ENCODE data around the gene C19orf53.

The C19orf53 gene

DNA sequence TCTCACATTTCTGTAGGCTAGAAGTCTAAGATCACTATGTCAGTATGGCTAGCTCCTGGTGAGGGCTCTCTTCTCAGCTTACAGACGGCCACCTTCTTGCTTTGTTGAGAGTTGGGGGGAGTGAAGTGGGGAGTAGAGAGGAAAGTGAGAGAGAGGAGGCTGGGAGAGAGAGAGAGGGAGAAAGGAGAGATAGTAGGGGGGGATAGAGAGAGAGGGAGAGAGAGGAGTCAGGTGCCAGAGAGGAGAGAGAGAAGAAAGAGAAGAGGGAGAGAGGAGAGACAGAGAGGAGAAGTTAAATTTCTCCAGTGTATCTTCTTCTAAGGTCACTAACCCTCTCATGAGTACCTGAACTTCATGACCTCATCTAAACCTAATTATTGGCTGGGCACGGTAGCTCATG, 49.6 kb downstream of the C19orf53 start:
- Mint-ChIP-seq H3K9me3 (no peaks in the 10 kb centered on the region), H3K4me1 (ENCODE audit: low read depth) (no peaks in the 10 kb centered on the region), H3K27me3 (no peaks in the 10 kb centered on the region), H3K27ac (peak overlapping the region; percentile 24), H3K4me3 (no peak overlapping the region), H3K36me3 (ENCODE audit: low read depth) (peaks cover 6% of the 10 kb centered on the region)

DNA sequence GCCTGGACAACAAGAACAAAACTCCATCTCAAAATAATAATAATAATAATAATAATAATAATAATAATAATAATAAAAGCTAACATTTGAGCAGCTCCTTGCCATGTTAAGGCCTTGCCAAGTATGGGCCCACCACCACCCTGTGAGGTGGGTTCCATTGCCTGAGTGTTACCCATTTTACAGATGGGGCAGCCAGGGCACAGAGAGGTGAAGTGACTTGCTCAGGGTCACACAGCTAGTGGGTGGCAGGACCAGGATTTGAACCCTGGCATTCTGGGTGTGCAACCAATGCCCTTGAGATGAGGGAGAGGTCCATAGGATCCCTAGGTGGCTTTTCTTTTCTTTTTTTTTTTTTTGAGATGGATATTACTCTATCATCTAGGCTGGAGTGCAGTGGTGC, 50.4 kb downstream of the C19orf53 start:
- Mint-ChIP-seq H3K9me3 (no peaks in the 10 kb centered on the region), H3K4me3 (no peak overlapping the region), H3K27ac (no peak overlapping the region), H3K27me3 (no peaks in the 10 kb centered on the region), H3K36me3 (ENCODE audit: low read depth) (peaks cover 6% of the 10 kb centered on the region), H3K4me1 (ENCODE audit: low read depth) (no peaks in the 10 kb centered on the region)

DNA sequence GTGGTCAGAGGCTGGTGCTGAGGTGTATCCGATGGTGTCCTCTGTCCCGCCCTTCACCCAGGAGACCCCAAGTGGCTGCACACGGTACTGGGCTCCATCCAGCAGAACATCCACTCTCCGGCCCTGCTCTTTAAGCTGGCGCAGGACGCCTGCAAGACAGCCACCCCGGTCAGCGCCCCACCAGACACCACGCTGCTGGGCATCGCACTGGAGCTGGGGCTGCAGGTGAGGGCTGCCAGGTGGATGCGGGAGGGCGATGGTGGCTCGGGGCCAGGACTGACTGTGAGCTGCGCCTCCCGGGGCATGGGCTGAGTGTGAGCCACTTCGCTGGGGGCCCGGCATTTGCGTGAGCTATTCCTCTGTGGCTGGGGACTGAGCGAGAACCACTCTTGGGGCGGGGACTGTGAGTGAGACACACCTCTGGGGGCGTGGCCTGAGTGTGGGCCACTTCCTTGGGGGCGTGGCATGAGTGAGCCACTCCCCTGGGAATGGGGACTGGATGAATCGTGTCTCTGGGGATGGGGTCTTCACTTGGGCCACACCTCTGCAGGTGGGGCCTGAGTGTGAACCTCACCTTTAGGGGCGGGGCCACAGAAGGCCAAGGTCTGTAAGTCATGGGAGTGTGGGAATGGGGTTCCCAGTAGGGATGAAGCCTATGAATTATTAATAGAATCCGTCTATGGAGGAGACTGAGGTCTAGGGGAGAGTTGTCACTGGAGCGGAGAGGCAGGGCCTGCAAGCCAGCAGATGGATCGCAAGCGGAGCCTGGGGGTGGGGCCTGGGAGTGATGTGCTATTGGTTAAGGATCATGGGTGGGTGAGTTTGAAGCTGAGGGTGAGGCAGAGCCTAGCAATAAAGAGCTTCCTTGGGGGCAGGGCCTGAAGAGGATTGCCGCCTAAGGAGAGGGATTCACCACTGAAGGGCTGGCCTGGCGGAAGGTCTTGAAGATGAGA, 51.5 kb downstream of the C19orf53 start:
- Mint-ChIP-seq H3K9me3 (no peaks in the 10 kb centered on the region), H3K4me1 (ENCODE audit: low read depth) (no peaks in the 10 kb centered on the region), H3K4me3 (no peak overlapping the region), H3K36me3 (ENCODE audit: low read depth) (peaks cover 8% of the 10 kb centered on the region), H3K27me3 (no peaks in the 10 kb centered on the region), H3K27ac (no peak overlapping the region)

DNA sequence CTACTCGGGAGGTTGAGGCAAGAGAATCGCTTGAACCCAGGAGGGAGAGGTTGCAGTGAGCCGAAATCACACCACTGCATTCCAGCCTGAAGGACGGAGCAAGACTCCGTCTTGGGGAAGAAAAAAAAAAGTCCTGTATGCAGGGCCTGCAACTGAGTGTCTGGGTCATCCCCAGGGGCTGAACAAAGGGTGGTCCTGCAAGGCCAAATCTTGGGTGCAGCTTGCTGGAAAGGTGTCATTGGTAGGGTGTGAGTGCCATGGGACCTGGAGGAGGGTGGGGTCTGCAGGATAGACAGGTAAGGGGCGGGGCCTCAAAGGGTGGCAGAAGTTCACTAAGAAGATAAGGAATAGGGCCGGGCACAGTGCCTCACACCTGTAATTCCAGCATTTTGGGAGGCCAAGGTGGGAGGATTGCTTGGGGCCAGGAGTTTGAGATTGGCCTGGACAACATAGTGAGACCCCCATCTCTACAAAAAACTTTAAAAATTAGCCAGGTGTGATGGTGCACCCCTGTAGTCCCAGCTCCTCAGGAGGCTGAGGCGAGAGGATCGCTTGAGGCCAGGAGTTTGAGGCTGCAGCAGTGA, 52.5 kb downstream of the C19orf53 start:
- Mint-ChIP-seq H3K9me3 (no peaks in the 10 kb centered on the region), H3K36me3 (ENCODE audit: low read depth) (peaks cover 13% of the 10 kb centered on the region), H3K4me3 (no peak overlapping the region), H3K4me1 (ENCODE audit: low read depth) (no peaks in the 10 kb centered on the region), H3K27me3 (no peaks in the 10 kb centered on the region), H3K27ac (no peak overlapping the region)

DNA sequence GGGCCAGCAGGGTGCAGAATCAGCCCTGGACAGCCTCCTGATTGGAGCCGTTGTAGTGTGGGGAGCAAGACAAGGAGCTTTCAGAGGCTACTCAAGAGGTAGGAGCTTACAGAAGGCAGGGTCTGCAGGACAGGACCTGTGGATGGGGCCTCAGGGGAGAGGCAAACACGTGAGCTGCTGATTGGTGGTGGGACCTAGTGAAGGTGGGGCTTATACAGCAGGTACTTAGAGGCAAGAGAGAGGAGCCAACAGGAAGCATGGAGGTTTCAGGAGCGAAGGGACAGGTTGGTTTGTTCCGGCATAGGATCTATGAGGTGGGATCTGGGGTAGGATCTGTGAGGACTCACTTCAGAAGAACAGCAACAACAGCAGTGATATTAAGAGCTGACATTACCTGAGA, 53.4 kb downstream of the C19orf53 start:
- Mint-ChIP-seq H3K36me3 (ENCODE audit: low read depth) (peaks cover 15% of the 10 kb centered on the region), H3K9me3 (no peaks in the 10 kb centered on the region), H3K27me3 (no peaks in the 10 kb centered on the region), H3K4me3 (no peak overlapping the region), H3K4me1 (ENCODE audit: low read depth) (no peaks in the 10 kb centered on the region), H3K27ac (peak overlapping the region; percentile 43)
